ENCODE measurements around the gene PPRC1. TPM values are rescaled to one million over a fixed set of nuclear protein-coding genes. Genes with fewer than 3 reads are reported as not detected.

Gene PPRC1
- total and polyA plus RNA-seq, 4 donors, result 19.3 to 42.1 (median 26.5) TPM

GRCh38 chr10:102102421-102102820, 30.4 kb upstream of the PPRC1 start:
- TF ChIP-seq, protein P1, sequence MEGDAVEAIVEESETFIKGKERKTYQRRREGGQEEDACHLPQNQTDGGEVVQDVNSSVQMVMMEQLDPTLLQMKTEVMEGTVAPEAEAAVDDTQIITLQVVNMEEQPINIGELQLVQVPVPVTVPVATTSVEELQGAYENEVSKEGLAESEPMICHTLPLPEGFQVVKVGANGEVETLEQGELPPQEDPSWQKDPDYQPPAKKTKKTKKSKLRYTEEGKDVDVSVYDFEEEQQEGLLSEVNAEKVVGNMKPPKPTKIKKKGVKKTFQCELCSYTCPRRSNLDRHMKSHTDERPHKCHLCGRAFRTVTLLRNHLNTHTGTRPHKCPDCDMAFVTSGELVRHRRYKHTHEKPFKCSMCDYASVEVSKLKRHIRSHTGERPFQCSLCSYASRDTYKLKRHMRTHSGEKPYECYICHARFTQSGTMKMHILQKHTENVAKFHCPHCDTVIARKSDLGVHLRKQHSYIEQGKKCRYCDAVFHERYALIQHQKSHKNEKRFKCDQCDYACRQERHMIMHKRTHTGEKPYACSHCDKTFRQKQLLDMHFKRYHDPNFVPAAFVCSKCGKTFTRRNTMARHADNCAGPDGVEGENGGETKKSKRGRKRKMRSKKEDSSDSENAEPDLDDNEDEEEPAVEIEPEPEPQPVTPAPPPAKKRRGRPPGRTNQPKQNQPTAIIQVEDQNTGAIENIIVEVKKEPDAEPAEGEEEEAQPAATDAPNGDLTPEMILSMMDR (IDR thresholded peaks at IDR 0.05; ENCODE audit: control extremely low read depth, extremely low read depth), result no peak
- peaks cover 2 to 17% (median 10%) of the 10 kb centered on the region in 4 donors for H3K36me3 ChIP-seq (ENCODE audit: control insufficient read depth in 4 of 4, insufficient read depth in 4 of 4, low read length in 4 of 4)
- 77 to 100% methylated on average over 1 of the region's 1 CpG for WGBS, 2 donors
- H3K4me3 ChIP-seq, result no peak overlapping the region
- H3K27ac ChIP-seq (ENCODE audit: low read depth in 1 of 2, low read length in 1 of 2), result no peak overlapping the region
- no peaks in the 10 kb centered on the region for H3K9me3 ChIP-seq (ENCODE audit: control insufficient read depth in 4 of 4, insufficient read depth in 3 of 4, low read length in 3 of 4)
- no peaks in the 10 kb centered on the region for H3K27me3 ChIP-seq (ENCODE audit: control insufficient read depth in 3 of 3, insufficient read depth in 3 of 3, low read length in 2 of 3)
- no peak for DNase-seq
- H3K9ac ChIP-seq (ENCODE audit: insufficient read depth in 1 of 2, low read length in 2 of 2), result no peak overlapping the region
- ATAC-seq (ENCODE audit: insufficient read depth, low FRiP score), result no peak
- H3K4me1 ChIP-seq (ENCODE audit: control insufficient read depth in 5 of 5, insufficient read depth in 5 of 5, low read length in 5 of 5), result no peaks in the 10 kb centered on the region

GRCh38 chr10:102106998-102107397, 25.8 kb upstream of the PPRC1 start:
- no peak for ATAC-seq (ENCODE audit: insufficient read depth, low FRiP score)
- WGBS, 2 donors, result 91 to 93% methylated on average over 2 of the region's 2 CpGs
- H3K27ac ChIP-seq (ENCODE audit: low read depth in 1 of 2, low read length in 1 of 2), result no peak overlapping the region

GRCh38 chr10:102109166-102110116, 23.4 kb upstream of the PPRC1 start:
- Histone ChIP-seq H3K4me1 (ENCODE audit: control insufficient read depth in 5 of 5, insufficient read depth in 5 of 5, low read length in 5 of 5) (peaks cover 0 to 16% (median 8%) of the 10 kb centered on the region in 5 donors), H3K9me3 (ENCODE audit: control insufficient read depth in 4 of 4, insufficient read depth in 3 of 4, low read length in 3 of 4) (no peaks in the 10 kb centered on the region), H3K9ac (ENCODE audit: insufficient read depth in 1 of 2, low read length in 2 of 2) (no peak overlapping the region), H3K27me3 (ENCODE audit: control insufficient read depth in 3 of 3, insufficient read depth in 3 of 3, low read length in 2 of 3) (no peaks in the 10 kb centered on the region), H3K27ac (ENCODE audit: low read depth in 1 of 2, low read length in 1 of 2) (no peak overlapping the region), H3K36me3 (ENCODE audit: control insufficient read depth in 4 of 4, insufficient read depth in 4 of 4, low read length in 4 of 4) (peaks cover 22 to 51% (median 46%) of the 10 kb centered on the region in 4 donors), H3K4me3 (no peak overlapping the region)
- TF ChIP-seq, protein P1 (IDR thresholded peaks at IDR 0.05; ENCODE audit: control extremely low read depth, extremely low read depth), result no peak
- DNase-seq (no peak), ATAC-seq (ENCODE audit: insufficient read depth, low FRiP score) (no peak)
- 92 to 95% methylated on average over 24 of the region's 24 CpGs for WGBS, 2 donors

More at GRCh38 chr10:102106998-102107397, 25.8 kb upstream of the PPRC1 start:
- DNase-seq, result no peak
- Histone ChIP-seq H3K9me3 (ENCODE audit: control insufficient read depth in 4 of 4, insufficient read depth in 3 of 4, low read length in 3 of 4) (no peaks in the 10 kb centered on the region), H3K27me3 (ENCODE audit: control insufficient read depth in 3 of 3, insufficient read depth in 3 of 3, low read length in 2 of 3) (no peaks in the 10 kb centered on the region), H3K4me1 (ENCODE audit: control insufficient read depth in 5 of 5, insufficient read depth in 5 of 5, low read length in 5 of 5) (no peaks in the 10 kb centered on the region), H3K9ac (ENCODE audit: insufficient read depth in 1 of 2, low read length in 2 of 2) (no peak overlapping the region), H3K36me3 (ENCODE audit: control insufficient read depth in 4 of 4, insufficient read depth in 4 of 4, low read length in 4 of 4) (peaks cover 22 to 54% (median 47%) of the 10 kb centered on the region in 4 donors), H3K4me3 (no peak overlapping the region)
- TF ChIP-seq, protein P1 (IDR thresholded peaks at IDR 0.05; ENCODE audit: control extremely low read depth, extremely low read depth), result no peak
